Fibroblast of gingiva (primary cell): ENCODE data around the gene VNN1.

Experiments used
- DNase-seq: peaks from one replicate; pipeline ENCODE4 v3.0.0-alpha.2; 2011; ENCODE audit warnings: low read depth

VNN1 gene

GRCh38 chr6:132713352-132714134 lies at the start of gene VNN1:
VNN1 (minus strand) TSS chr6:132714055; CDS start chr6:132714035, 20 bp downstream.
- DNase-seq = peak; percentile 77

- no peak for DNase-seq
Observed at GRCh38 chr6:132763269-132763668, 49.4 kb upstream of the VNN1 start.

GRCh38 chr6:132760256-132760655 lies 46.4 kb upstream of the VNN1 start:
- DNase-seq = no peak

DNA sequence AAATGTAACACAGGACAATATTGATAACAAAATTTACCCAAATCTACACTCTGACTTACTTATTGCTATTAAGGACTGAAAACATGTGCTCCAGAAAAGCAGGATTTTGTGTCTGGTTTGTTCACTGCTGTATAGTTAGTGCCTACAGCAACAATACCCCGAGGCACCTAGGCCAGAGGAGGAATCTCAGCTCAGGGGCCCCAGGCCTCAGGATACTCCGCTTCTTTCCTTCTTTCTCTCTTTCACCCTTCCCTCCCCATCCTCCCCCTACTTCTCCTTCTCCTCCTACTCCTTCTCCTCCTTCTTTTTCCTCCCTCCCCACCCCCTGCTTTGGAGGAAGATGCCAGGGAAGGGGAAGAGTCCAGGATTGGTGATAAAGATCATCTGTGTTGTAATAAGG lies 44.8 kb upstream of the VNN1 start:
- DNase-seq = no peak

DNA sequence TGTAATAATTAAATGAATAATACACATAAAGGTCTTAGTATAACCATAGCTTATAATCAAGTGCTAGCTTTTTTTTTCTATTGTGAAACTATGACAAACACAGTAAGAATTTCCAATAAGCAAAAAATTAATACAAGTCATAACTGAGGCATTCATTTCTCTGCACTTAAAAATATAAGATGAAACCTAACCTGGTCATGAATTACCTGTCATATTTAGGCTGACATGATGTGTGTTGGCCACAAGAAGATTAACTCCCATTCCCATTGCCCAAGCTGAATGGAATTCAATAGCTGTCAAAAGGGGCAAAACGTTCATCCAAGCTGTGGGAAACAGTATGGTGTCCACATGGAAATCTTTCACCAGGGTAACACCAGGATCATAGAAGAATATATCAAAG lies 38.4 kb upstream of the VNN1 start:
- no peak for DNase-seq

DNA sequence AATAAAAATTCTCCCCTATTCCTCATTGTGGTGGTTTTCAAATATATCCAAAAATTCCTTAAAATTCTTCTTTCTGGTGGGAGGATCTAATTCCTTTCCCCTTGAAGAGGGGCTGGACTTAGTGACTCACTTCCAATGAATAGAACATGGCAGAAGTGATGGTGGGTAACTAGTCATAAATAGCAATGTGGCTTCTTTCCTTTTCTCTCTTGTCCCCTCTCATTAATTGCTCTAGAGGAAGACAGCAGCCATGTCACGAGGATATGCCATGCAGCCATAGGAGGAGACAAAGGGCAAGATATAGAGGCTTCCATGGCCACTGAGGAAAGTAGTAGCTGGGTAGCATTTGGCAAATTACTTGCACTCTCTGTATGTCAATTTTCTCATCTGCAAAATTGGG lies 38.0 kb upstream of the VNN1 start:
- no peak for DNase-seq

DNA sequence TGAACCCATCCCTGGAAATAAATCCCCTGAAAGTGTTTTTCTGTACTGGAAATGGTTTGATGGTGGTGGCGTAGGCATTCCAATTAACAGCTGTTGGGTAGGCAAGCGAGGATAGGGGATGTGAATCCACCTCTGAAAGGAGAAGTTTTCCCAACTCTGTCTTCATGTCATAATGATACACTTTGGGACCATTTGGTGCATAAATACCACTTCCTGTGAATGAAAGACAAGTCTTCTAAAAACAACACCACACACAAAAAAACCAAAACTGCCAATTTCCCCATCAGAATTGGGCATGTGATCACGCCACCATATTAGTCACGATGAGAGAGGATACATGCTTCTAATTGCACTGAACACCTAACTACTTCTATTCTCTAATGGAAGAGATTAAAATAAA lies 37.5 kb upstream of the VNN1 start:
- DNase-seq = no peak

DNA sequence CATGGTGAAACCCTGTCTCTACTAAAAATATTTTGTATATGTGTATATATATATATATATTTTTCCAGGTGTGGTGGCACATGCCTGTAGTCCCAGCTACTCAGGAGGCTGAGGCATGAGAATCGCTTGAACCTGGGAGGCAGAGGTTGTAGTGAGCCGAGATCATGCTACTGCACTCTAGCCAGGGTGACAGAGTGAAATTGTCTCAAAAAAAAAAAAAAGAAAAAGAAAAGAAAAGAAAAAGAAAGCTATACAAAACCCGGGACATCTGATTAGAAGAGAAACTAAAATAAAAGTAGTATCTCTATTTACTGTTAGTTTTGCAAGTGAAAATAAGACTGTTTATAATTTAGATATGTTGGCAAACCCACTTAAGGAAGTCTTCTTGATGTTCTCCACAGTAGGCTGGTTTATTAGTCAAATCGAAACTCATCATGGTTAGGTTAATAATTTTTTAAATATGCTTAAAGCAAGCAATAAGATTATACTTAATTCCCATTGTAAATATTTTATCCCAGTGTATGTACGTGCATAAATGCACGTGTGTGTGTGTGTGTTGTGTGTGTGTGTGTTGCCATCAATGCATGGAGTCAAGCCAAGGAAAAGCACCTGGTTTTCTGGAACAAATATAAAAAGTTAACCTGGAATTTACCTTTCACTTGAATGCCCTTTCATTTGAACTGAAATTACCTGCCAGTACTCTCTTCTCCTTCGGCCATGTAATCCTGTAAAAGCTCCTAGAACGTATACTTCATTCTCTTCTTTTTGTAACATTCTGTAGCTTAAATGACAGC lies 36.8 kb upstream of the VNN1 start:
- no peak for DNase-seq

- no peak for DNase-seq
Observed at GRCh38 chr6:132749111-132749510, 35.3 kb upstream of the VNN1 start.

DNA sequence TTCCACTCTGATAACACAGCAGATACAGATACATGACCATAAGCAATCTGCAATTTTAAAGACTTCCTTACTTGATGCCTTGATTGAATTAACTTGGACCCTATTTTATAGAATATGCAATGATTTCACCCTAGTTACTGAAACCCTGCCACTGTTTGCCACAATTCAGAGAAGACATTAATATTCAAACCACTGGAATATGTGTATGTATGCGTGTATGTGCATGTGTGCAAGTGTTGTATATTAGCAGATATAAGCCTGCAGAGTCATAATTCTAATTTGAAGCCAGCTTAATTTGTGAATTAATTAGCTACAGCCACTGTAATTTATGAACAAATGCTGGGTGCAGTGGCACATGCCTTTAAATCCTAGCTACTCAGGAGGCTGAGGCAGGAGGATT lies 34.6 kb upstream of the VNN1 start:
- DNase-seq = no peak

- no peak for DNase-seq
Observed at GRCh38 chr6:132746048-132746447, 32.2 kb upstream of the VNN1 start.

- DNase-seq = no peak
Observed at GRCh38 chr6:132742495-132742894, 28.6 kb upstream of the VNN1 start.

GRCh38 chr6:132741281-132741680 lies 27.4 kb upstream of the VNN1 start:
- no peak for DNase-seq

GRCh38 chr6:132736239-132736638 lies 22.4 kb upstream of the VNN1 start:
- peak; percentile 26 for DNase-seq

GRCh38 chr6:132734694-132735236 lies 20.9 kb upstream of the VNN1 start:
- peak; percentile 91 for DNase-seq

GRCh38 chr6:132733814-132734213 lies 20.0 kb upstream of the VNN1 start:
- DNase-seq = no peak

DNA sequence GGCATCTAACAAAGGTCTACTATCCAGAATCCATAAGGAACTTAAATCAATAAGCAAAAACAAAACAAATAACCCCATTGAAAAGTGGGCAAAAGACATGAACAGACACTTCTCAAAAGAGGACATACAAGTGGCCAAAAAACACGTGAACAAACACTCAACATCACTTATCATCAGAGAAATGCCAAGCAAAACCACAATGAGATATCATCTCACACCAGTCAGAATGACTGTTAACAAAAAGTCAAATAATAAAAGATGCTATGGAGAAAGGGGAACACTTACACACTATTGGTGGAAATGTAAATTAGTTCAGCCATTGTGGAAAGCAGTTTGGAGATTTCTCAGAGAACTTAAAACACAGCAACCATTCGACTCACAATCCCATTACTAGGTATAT lies 19.4 kb upstream of the VNN1 start:
- no peak for DNase-seq

DNA sequence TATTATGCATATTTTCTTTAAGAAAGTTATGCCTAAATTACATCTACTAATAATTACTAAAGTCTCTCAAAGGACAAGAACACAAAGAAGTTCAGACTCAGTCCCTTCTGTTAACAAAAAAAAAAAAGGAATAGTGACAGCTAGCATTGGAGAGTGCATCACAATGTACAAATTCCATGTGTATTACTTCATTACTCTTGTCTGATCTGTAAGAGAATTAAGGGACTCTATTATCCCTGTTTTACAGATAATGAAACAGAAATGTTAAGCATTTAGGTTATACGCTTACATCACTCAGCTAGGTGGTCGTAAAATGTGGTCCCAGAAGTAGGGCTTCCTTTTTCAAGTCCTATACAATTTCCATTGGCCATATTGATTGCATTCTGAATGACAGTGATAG lies 17.2 kb upstream of the VNN1 start:
- DNase-seq = no peak

GRCh38 chr6:132730560-132730959 lies 16.7 kb upstream of the VNN1 start:
- DNase-seq = peak; percentile 76

DNA sequence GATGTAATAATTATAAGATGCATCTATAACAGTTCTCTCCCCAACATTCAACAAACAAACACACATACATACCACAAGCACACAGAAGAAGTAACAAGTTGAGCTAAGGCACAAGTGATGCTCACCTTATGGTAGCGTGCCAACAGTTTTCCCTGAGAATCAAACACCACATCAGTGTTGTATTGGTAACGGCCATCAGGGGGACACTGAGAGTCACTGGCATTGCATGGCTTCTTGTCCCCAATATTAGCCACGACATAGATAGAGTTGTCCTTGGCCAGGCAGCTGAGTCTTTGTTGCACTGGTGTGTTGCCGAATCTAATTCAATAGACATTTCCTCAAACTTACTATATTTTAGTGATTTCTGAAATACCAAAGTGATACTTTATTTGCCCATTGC lies 14.8 kb upstream of the VNN1 start:
- no peak for DNase-seq

DNA sequence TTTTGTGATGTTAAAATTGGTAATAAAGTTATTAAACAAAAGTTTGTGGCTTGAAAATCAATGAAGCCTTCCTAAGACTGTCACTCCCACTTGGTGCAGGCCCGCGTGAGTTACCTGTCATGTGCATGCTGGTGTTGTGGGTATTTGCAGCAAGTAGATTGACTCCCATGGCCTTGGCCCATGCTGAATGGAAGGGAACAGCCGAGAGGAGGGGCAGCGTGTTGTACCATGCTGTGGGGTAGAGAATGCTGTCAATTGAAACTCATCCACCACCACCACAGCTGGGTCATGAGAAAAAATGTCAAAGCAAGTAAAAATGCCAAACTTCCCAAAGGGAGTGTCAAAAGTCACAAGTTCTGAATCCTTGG lies 12.7 kb upstream of the VNN1 start:
- DNase-seq = no peak

DNA sequence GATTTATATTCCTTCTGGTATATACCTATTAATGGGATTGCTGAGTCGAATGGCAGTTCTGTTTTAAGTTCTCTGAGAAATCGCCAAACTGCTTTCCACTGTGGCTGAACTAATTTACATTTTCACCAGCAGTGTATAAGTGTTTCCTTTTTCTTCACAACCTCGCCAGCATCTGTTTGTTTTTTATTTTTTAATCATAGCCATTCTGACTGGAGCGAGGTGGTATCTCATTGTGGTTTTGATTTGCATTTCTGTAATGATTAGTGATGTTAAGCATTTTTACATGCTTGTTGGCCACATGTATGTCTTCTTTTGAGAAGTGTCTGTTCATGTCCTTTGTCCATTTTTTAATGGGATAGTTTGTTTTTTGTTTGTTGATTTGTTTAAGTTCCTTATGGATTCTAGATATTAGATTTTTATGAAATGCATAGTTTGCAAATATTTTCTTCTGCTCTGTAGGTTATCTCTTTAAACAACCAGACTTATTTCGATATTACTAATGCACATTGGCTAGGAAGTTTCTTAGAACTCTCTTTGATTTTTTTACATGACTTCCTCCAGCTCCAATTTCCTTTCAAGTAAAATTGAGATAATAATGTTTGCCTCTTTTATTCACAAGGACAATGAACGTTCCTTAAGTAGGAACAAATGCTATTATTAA lies 12.2 kb upstream of the VNN1 start:
- DNase-seq = no peak

- no peak for DNase-seq
Observed at GRCh38 chr6:132725471-132725870, 11.6 kb upstream of the VNN1 start.
